ENCODE measurements around the gene EHMT1.

Gene EHMT1

DNA sequence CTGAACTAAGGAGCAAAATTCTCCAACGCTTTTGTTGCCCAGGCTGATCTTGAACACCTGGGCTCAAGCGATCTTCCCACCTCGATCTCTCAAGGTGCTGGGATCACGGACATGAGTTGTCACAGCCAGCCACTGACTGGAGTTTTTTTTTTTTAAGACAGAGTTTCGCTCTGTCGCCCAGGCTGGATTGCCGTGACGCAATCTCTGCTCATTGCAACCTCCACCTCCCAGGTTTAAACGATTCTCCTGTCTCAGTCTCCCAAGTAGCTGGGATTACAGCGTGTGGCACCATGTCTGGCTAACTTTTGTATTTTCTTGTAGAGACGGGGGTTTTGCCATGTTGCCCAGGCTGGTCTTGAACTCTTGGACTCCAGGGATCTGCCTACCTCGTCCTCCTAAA is 58.2 kb downstream of the EHMT1 start:
- H3K4me1 ChIP-seq (ENCODE audit: low read depth, poor library complexity, severe bottlenecking): peaks cover 56% of the 10 kb centered on the region
- no peak overlapping the region for H3K4me3 ChIP-seq (IDR thresholded peaks at IDR 0.05; ENCODE audit: insufficient read depth, low read depth, low read length)
- TF ChIP-seq, protein P1, sequence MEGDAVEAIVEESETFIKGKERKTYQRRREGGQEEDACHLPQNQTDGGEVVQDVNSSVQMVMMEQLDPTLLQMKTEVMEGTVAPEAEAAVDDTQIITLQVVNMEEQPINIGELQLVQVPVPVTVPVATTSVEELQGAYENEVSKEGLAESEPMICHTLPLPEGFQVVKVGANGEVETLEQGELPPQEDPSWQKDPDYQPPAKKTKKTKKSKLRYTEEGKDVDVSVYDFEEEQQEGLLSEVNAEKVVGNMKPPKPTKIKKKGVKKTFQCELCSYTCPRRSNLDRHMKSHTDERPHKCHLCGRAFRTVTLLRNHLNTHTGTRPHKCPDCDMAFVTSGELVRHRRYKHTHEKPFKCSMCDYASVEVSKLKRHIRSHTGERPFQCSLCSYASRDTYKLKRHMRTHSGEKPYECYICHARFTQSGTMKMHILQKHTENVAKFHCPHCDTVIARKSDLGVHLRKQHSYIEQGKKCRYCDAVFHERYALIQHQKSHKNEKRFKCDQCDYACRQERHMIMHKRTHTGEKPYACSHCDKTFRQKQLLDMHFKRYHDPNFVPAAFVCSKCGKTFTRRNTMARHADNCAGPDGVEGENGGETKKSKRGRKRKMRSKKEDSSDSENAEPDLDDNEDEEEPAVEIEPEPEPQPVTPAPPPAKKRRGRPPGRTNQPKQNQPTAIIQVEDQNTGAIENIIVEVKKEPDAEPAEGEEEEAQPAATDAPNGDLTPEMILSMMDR (conservative IDR thresholded peaks at IDR 0.05; ENCODE audit: low read depth, low read length): no peak
- no peaks in the 10 kb centered on the region for H3K36me3 ChIP-seq (ENCODE audit: insufficient read depth)
- H3K4me2 ChIP-seq: no peak overlapping the region
- H4K20me1 ChIP-seq (ENCODE audit: insufficient read depth): no peaks in the 10 kb centered on the region
- no peak overlapping the region for H3K9ac ChIP-seq
- no peak overlapping the region for H2AFZ ChIP-seq (ENCODE audit: low read depth)
- peaks cover 68% of the 10 kb centered on the region for H3K79me2 ChIP-seq (ENCODE audit: insufficient read depth, low read depth)
- no peaks in the 10 kb centered on the region for H3K27me3 ChIP-seq (ENCODE audit: insufficient read depth, low read depth)
- no peak overlapping the region for H3K27ac ChIP-seq

DNA sequence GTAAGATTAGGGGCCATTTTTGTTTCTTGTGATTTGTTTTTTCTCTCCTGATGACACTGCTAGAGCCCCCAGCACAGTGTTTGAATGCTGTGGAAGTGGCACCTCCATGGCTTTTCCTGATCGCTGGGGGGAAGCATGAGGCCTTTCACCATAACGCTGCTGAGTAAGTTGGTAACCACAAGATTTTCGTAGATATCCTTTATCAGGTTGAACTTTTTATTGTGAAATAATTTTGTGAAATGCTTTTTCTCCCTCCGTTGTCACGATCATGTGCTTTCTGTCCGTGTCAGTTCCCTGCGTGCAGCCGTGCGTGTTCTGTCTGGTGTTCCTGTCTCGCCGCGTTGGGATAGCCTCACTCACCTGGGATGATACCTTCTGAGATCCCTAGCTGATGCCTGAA is 59.4 kb downstream of the EHMT1 start:
- Histone ChIP-seq H3K27ac (peak overlapping the region; percentile 55; the same call in 1 of the 2 replicates), H3K4me3 (IDR thresholded peaks at IDR 0.05; ENCODE audit: insufficient read depth, low read depth, low read length) (no peak overlapping the region), H3K4me2 (peak overlapping the region; percentile 12; the same call in 1 of the 2 replicates), H4K20me1 (ENCODE audit: insufficient read depth) (no peaks in the 10 kb centered on the region), H3K36me3 (ENCODE audit: insufficient read depth) (no peaks in the 10 kb centered on the region), H3K27me3 (ENCODE audit: insufficient read depth, low read depth) (no peaks in the 10 kb centered on the region), H3K79me2 (ENCODE audit: insufficient read depth, low read depth) (peaks cover 65% of the 10 kb centered on the region), H2AFZ (ENCODE audit: low read depth) (no peak overlapping the region), H3K9ac (no peak overlapping the region), H3K4me1 (ENCODE audit: low read depth, poor library complexity, severe bottlenecking) (peaks cover 60% of the 10 kb centered on the region)
- TF ChIP-seq, protein P1 (conservative IDR thresholded peaks at IDR 0.05; ENCODE audit: low read depth, low read length): no peak

DNA sequence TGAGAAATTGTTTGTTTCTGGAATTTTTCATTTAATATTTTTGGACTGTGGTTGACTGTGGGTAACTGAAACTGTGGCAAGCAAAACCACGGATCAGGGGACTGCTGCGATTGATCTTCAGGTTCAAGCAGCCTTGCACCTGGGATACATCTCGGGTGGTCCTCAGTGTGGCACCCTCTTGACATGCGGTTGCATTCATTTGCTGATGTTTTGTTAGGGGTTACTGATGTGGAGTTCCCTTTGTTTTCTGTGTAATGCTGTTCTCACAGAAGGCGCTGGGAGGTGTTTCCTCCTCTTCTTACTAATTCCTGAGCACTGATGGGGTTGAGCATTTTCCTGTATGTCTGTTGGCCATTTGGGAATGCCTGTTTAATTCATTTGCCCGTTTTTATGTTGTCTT is 60.4 kb downstream of the EHMT1 start:
- H3K27me3 ChIP-seq (ENCODE audit: insufficient read depth, low read depth): no peaks in the 10 kb centered on the region
- peak overlapping the region; percentile 12 for H3K4me2 ChIP-seq
- H3K4me3 ChIP-seq (IDR thresholded peaks at IDR 0.05; ENCODE audit: insufficient read depth, low read depth, low read length): no peak overlapping the region
- peaks cover 70% of the 10 kb centered on the region for H3K4me1 ChIP-seq (ENCODE audit: low read depth, poor library complexity, severe bottlenecking)
- TF ChIP-seq, protein P1 (conservative IDR thresholded peaks at IDR 0.05; ENCODE audit: low read depth, low read length): no peak
- peak overlapping the region; percentile 55 for H3K27ac ChIP-seq
- H3K9ac ChIP-seq: no peak overlapping the region
- H2AFZ ChIP-seq (ENCODE audit: low read depth): no peak overlapping the region
- H3K36me3 ChIP-seq (ENCODE audit: insufficient read depth): no peaks in the 10 kb centered on the region
- no peaks in the 10 kb centered on the region for H4K20me1 ChIP-seq (ENCODE audit: insufficient read depth)
- H3K79me2 ChIP-seq (ENCODE audit: insufficient read depth, low read depth): peaks cover 67% of the 10 kb centered on the region

DNA sequence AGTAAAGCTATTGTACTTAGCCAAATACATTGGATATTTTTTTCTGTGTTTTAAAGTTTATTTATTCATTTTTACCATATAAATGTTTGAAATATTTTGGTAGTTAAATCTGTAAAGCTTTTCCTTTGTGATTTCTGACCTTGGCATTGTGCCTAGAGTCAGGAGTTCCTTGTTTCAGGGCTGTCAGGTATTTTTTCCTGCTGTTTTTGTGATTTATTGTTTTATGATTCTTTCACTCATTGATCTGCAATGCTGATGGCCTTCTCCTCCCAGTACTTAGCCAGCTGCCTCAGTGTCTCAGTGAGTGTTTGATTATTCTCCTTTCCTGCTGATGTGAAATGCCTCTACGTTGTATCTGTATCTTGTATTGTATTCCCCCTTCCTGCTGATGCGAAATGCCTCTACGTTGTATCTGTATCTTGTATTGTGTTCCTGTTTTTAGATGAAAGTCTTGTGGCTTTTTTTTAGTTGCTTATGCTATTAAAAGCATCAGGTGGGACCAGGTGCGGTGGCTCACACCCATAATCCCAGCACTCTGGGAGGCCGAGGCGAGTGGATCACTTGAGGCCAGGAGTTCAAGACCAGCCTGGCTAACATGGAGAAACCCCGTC is 61.0 kb downstream of the EHMT1 start:
- Histone ChIP-seq H3K27me3 (ENCODE audit: insufficient read depth, low read depth) (no peaks in the 10 kb centered on the region), H3K27ac (peak overlapping the region; percentile 55), H3K4me1 (ENCODE audit: low read depth, poor library complexity, severe bottlenecking) (peaks cover 76% of the 10 kb centered on the region), H3K4me2 (peak overlapping the region; percentile 12), H3K36me3 (ENCODE audit: insufficient read depth) (no peaks in the 10 kb centered on the region), H3K9ac (no peak overlapping the region), H4K20me1 (ENCODE audit: insufficient read depth) (no peaks in the 10 kb centered on the region), H2AFZ (ENCODE audit: low read depth) (no peak overlapping the region), H3K79me2 (ENCODE audit: insufficient read depth, low read depth) (peaks cover 67% of the 10 kb centered on the region), H3K4me3 (IDR thresholded peaks at IDR 0.05; ENCODE audit: insufficient read depth, low read depth, low read length) (no peak overlapping the region)
- TF ChIP-seq, protein P1 (conservative IDR thresholded peaks at IDR 0.05; ENCODE audit: low read depth, low read length): no peak

All from KMS-11 (cell line).